OCI-LY7 (cell line): ENCODE measurements around the gene AR.

Experiments
- CTCF ChIP-seq: fragments of 200-600 bp; sonication (generic); conservative IDR thresholded peaks from 2 replicates; pipeline ENCODE4 v1.5.1; 2014; ENCODE audit warnings: mild to moderate bottlenecking, antibody characterized with exemption, low read length, moderate library complexity, mixed read lengths
- EZH2phosphoT487 ChIP-seq: fragments of 200-600 bp; sonication (generic); IDR thresholded peaks from 2 replicates; pipeline ENCODE4 v1.6.1; 2018; ENCODE audit warnings: low read depth, borderline replicate concordance, mild to moderate bottlenecking, mixed run types, antibody characterized with exemption, low read length, moderate library complexity, mixed read lengths

GRCh38 chrX:67734111-67734753, 190.4 kb downstream of the AR start:
- TF ChIP-seq CTCF (no peak), EZH2phosphoT487 (no peak)
